Neural progenitor cell (in vitro differentiated cells): ENCODE data around the gene WLS.

Source experiments
- EZH2 ChIP-seq: fragments of 200-600 bp; sonication (generic); IDR thresholded peaks from 2 replicates; pipeline ENCODE4 v1.6.1; 2017; ENCODE audit warnings: antibody characterized with exemption, mild to moderate bottlenecking, moderate library complexity
- TF ChIP-seq, protein P1 (sequence below): fragments of 200-600 bp; sonication (generic); IDR thresholded peaks from 2 replicates; pipeline ENCODE4 v1.5.1; 2017; ENCODE audit warnings: antibody characterized with exemption, mild to moderate bottlenecking

DNA sequence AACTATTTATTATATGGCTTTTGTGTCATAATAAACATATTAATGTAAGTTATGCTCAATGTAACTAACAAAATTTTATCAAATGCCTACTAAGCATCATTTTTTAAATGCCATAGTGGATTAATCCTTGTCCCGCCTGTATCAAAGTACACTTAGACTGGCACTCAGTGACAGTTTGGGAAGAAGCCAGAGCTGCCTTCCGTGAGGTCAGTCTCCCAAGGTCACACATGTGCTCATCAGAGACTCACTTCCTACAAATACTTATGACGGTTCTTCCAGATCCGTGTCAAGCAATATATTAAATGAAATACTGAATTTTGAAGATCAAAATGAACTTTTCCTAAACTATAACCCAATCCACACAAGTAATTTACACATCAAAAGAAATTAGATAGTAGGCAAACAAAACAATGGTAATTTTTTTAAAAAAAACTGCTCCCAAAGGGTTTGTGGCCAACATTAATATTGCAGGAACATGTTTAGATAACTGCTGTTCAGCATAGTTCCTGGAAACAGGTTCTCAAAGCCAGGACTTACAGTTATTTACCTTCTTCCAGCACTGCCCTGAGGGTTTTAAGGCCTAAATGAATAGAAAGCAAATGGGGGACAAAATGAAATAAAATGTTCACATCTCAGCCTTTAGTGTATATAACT lies 27.2 kb downstream of the WLS start:
- TF ChIP-seq, protein P1, sequence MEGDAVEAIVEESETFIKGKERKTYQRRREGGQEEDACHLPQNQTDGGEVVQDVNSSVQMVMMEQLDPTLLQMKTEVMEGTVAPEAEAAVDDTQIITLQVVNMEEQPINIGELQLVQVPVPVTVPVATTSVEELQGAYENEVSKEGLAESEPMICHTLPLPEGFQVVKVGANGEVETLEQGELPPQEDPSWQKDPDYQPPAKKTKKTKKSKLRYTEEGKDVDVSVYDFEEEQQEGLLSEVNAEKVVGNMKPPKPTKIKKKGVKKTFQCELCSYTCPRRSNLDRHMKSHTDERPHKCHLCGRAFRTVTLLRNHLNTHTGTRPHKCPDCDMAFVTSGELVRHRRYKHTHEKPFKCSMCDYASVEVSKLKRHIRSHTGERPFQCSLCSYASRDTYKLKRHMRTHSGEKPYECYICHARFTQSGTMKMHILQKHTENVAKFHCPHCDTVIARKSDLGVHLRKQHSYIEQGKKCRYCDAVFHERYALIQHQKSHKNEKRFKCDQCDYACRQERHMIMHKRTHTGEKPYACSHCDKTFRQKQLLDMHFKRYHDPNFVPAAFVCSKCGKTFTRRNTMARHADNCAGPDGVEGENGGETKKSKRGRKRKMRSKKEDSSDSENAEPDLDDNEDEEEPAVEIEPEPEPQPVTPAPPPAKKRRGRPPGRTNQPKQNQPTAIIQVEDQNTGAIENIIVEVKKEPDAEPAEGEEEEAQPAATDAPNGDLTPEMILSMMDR = no peak
- no peak for TF ChIP-seq EZH2
